B cell (primary cell): ENCODE results near the gene LIME1. TPM values are rescaled to one million over a fixed set of nuclear protein-coding genes. Genes with fewer than 3 reads are reported as not detected.

Experiments
- ATAC-seq: fragments of 200-7000 bp; cut with Tn5 transposase; one replicate; pipeline ENCODE4 v1.10.0; 2021; ENCODE audit warnings: low read depth, mild to moderate bottlenecking, moderate number of reproducible peaks, moderate library complexity
- CTCF ChIA-PET: fragments of 350-600 bp; sonication (Branson Sonifier 250); formaldehyde crosslinking; loops from one replicate; lab custom pipeline; 2021; ENCODE audit warnings: antibody characterized with exemption, inconsistent platforms; lab: Charles Lee
- POLR2A ChIA-PET: fragments of 350-600 bp; sonication (Branson Sonifier 250); formaldehyde crosslinking; loops from one replicate; lab custom pipeline; 2021; ENCODE audit warnings: antibody characterized with exemption; lab: Charles Lee
- DNase-seq: peaks from one replicate; pipeline ENCODE4 v3.0.0; 2013
- H2AFZ ChIP-seq: 2 replicates; pipeline ENCODE4 v1.6.1; 2012; ENCODE audit warnings: mild to moderate bottlenecking, low read depth, low read length; ENCODE audit not compliant: insufficient read depth, poor library complexity, severe bottlenecking
- H3K27ac ChIP-seq, 2 donors: 1 replicate in 1 of 2; 2 replicates in 1 of 2; pipeline ENCODE4 v1.5.1; 2012 to 2013; ENCODE audit warnings: low read length in 2 of 2, mild to moderate bottlenecking in 2 of 2, moderate library complexity in 1 of 2
- H3K27me3 ChIP-seq, 4 experiments: fragments of 200-600 bp in 1 of 4; sonication (generic) in 1 of 4; replicated peaks in 1 of 4; 1 replicate in 2 of 4; 2 replicates in 2 of 4; pipeline versions ENCODE4 v1.6.1 to v1.7.0; 2013 to 2016; ENCODE audit warnings: low read length in 3 of 4, mild to moderate bottlenecking in 2 of 4, mixed read lengths in 1 of 4, moderate library complexity in 1 of 4; ENCODE audit not compliant: insufficient read depth in 4 of 4, control insufficient read depth in 3 of 4; ENCODE audit errors: control extremely low read depth in 1 of 4
- H3K36me3 ChIP-seq, 2 experiments: replicated peaks in 1 of 2; 1 replicate in 1 of 2; 2 replicates in 1 of 2; pipeline versions ENCODE4 v1.6.1 to v1.7.1; 2013; ENCODE audit warnings: low read length in 1 of 2; ENCODE audit not compliant: insufficient read depth in 2 of 2, control insufficient read depth in 1 of 2; ENCODE audit errors: control extremely low read depth in 1 of 2, extremely low read depth in 1 of 2
- H3K4me1 ChIP-seq, 2 donors: fragments of 200-600 bp in 1 of 2; sonication (generic) in 1 of 2; 1 replicate in 1 of 2; 2 replicates in 1 of 2; pipeline versions ENCODE4 v1.5.1 to v1.6.1; 2013 to 2017; ENCODE audit warnings: low read length in 2 of 2; ENCODE audit not compliant: control insufficient read depth in 2 of 2, insufficient read depth in 2 of 2
- H3K4me2 ChIP-seq: replicated peaks from 2 replicates; pipeline ENCODE3; 2012; ENCODE audit warnings: mild to moderate bottlenecking, low read depth, low read length; ENCODE audit not compliant: poor library complexity, severe bottlenecking
- H3K4me3 ChIP-seq, 5 experiments: fragments of 200-600 bp in 1 of 5; sonication (generic) in 1 of 5; 1 replicate in 3 of 5; 2 replicates in 2 of 5; pipeline versions ENCODE4 v1.5.1 to v1.7.0; 2011 to 2016; ENCODE audit warnings: low read length in 4 of 5, mild to moderate bottlenecking in 4 of 5, low read depth in 2 of 5, control low read depth in 1 of 5, moderate library complexity in 1 of 5; ENCODE audit not compliant: insufficient read depth in 1 of 5; ENCODE audit errors: control extremely low read depth in 1 of 5, extremely low read depth in 1 of 5
- H3K79me2 ChIP-seq: fragments of 200-600 bp; sonication (generic); one replicate; pipeline ENCODE4 v1.6.0; 2016; ENCODE audit warnings: low read length; ENCODE audit not compliant: control insufficient read depth, insufficient read depth
- H3K9ac ChIP-seq: fragments of 200-600 bp; sonication (generic); 2 replicates; pipeline ENCODE4 v1.6.1; 2017; ENCODE audit warnings: mild to moderate bottlenecking, low read length, moderate library complexity
- H3K9me3 ChIP-seq, 3 donors: one replicate each; pipeline versions ENCODE4 v1.6.1 to v1.7.1; 2013; ENCODE audit warnings: low read length in 2 of 3; ENCODE audit not compliant: control insufficient read depth in 2 of 3, insufficient read depth in 1 of 3; ENCODE audit errors: control extremely low read depth in 1 of 3
- H4K20me1 ChIP-seq: 2 replicates; pipeline ENCODE4 v1.6.0; 2012; ENCODE audit warnings: mild to moderate bottlenecking, low read length; ENCODE audit not compliant: insufficient read depth, control insufficient read depth, poor library complexity, severe bottlenecking
- H3K27ac Mint-ChIP-seq: one replicate; pipeline ENCODE4 v1.8.0; 2021; ENCODE audit warnings: mixed read lengths
- H3K27me3 Mint-ChIP-seq: one replicate; pipeline ENCODE4 v1.8.0; 2021; ENCODE audit warnings: mixed read lengths
- H3K4me1 Mint-ChIP-seq: one replicate; pipeline ENCODE4 v1.8.0; 2021; ENCODE audit warnings: mixed read lengths
- H3K4me3 Mint-ChIP-seq: one replicate; pipeline ENCODE4 v1.8.0; 2021; ENCODE audit warnings: mixed read lengths
- H3K9me3 Mint-ChIP-seq: one replicate; pipeline ENCODE4 v1.8.0; 2022; ENCODE audit warnings: mixed read lengths; ENCODE audit not compliant: insufficient read depth
- CTCF ChIP-seq: fragments of 200-600 bp; IDR thresholded peaks from one replicate; pipeline ENCODE4 v1.8.0; 2022; ENCODE audit warnings: antibody characterized with exemption, mild to moderate bottlenecking
- EZH2 ChIP-seq: IDR thresholded peaks from 2 replicates; pipeline ENCODE4 v1.6.1; 2012; ENCODE audit warnings: borderline replicate concordance, low read depth, mild to moderate bottlenecking, moderate library complexity, low read length; ENCODE audit not compliant: insufficient read depth, poor library complexity, severe bottlenecking
- WGBS: methylation state at CpG from one replicate; pipeline ENCODE4 v1.1.5; 2013; ENCODE audit warnings: missing lambda C conversion rate; ENCODE audit not compliant: insufficient coverage; 5-methylcytosine and 5-hydroxymethylcytosine counted together
- intact Hi-C: fragments of 100-400 bp; cut with micrococcal nuclease; formaldehyde crosslinking; loops from one replicate; pipeline ENCODE4 v1.10.0; 2022
- polyA plus RNA-seq: library from polyadenylated mRNA; depleted of rRNA; stranded (reverse); fragments of >200 nt; gene quantifications from 2 replicates; pipeline ENCODE4 v1.2.3, GENCODE V29; 2012
- total RNA-seq, 2 donors: library from RNA; stranded (reverse); fragments of 120-200 nt in 1 of 2; gene quantifications; 1 replicate in 1 of 2; 2 replicates in 1 of 2; pipeline versions ENCODE4 v1.2.3 to v1.2.4, GENCODE V29; 2013 to 2022

Gene LIME1
- total and polyA plus RNA-seq, 2 donors (not counting 1 experiment from before 2014, with no cell fraction given), result 14.5 to 95.2 TPM

GRCh38 chr20:63701329-63702035 is 35.0 kb upstream of the LIME1 start:
- Histone ChIP-seq H3K9me3 (no peaks in the 10 kb centered on the region), H3K36me3 (peaks cover 0 to 26% of the 10 kb centered on the region in 2 experiments), H3K4me2 (no peak overlapping the region), H3K27me3 (peaks cover 0 to 3% (median 0%) of the 10 kb centered on the region in 4 experiments), H3K27ac (no peak overlapping the region), H3K4me3 (no peak overlapping the region), H3K9ac (no peak overlapping the region), H3K79me2 (peaks cover 91% of the 10 kb centered on the region), H3K4me1 (peaks cover 17 to 18% of the 10 kb centered on the region in 2 donors), H4K20me1 (peaks cover 99% of the 10 kb centered on the region), H2AFZ (no peak overlapping the region)
- ATAC-seq, result no peak
- peak; percentile 12 for DNase-seq
- intact Hi-C loops, result no loop called here
- Mint-ChIP-seq H3K4me3 (no peak overlapping the region), H3K27ac (no peak overlapping the region), H3K4me1 (peaks cover 13% of the 10 kb centered on the region), H3K9me3 (no peaks in the 10 kb centered on the region), H3K27me3 (no peaks in the 10 kb centered on the region)
- ChIA-PET POLR2A (no interaction called here), CTCF (no interaction called here)
- 90% methylated on average over 13 of the region's 14 CpGs for WGBS
- TF ChIP-seq EZH2, result no peak
- TF ChIP-seq CTCF, result no peak

- ATAC-seq (no peak), DNase-seq (no peak)
- Mint-ChIP-seq H3K4me3 (no peak overlapping the region), H3K27me3 (no peaks in the 10 kb centered on the region), H3K9me3 (no peaks in the 10 kb centered on the region), H3K4me1 (peaks cover 14% of the 10 kb centered on the region), H3K27ac (no peak overlapping the region)
- no peaks in the 10 kb centered on the region for H3K9me3 ChIP-seq
- 95% methylated on average over 16 of the region's 16 CpGs for WGBS
- POLR2A ChIA-PET, result interaction anchor here (1.0 kb wide), 1 partner anchor 39 kb away, joined by 3 read pairs; no protein-coding TSS in a partner anchor
- H3K9ac ChIP-seq, result no peak overlapping the region
- no peak overlapping the region for H2AFZ ChIP-seq
- H3K36me3 ChIP-seq, result peaks cover 0 to 26% of the 10 kb centered on the region in 2 experiments
- H3K27me3 ChIP-seq, result no peaks in the 10 kb centered on the region
- H3K27ac ChIP-seq, result no peak overlapping the region
- no peak overlapping the region for H3K4me3 ChIP-seq
- intact Hi-C loops, result no loop called here
- CTCF ChIA-PET, result interaction anchor here (0.6 kb wide), 1 partner anchor 322 kb away, joined by 3 read pairs; no protein-coding TSS in a partner anchor
- TF ChIP-seq CTCF, result no peak
- TF ChIP-seq EZH2, result no peak
- H3K4me2 ChIP-seq, result no peak overlapping the region
- H4K20me1 ChIP-seq, result peaks cover 99% of the 10 kb centered on the region
- H3K79me2 ChIP-seq, result peaks cover 97% of the 10 kb centered on the region
- peaks cover 17 to 18% of the 10 kb centered on the region in 2 donors for H3K4me1 ChIP-seq
Observed at GRCh38 chr20:63702036-63702665, 34.3 kb upstream of the LIME1 start.
